Measurements from ENCODE around the gene EFCAB8. TPM values are rescaled to one million over a fixed set of nuclear protein-coding genes. Genes with fewer than 3 reads are reported as not detected.

The EFCAB8 gene
- total RNA-seq, 1 experiment from 2014 or later, result not detected

- BruUV-seq (replicated peaks), result no TSS peak
- ChIA-PET CTCF (interaction anchor here (0.6 kb wide), 1 partner anchor 360 kb away, joined by 5 read pairs; no protein-coding TSS in a partner anchor), POLR2A (no interaction called here)
- intact Hi-C loops (cut with micrococcal nuclease), result no loop called here
- Mint-ChIP-seq H3K27ac (ENCODE audit: low read depth, unreplicated experiment) (no peak overlapping the region), H3K36me3 (ENCODE audit: insufficient read depth, unreplicated experiment) (no peaks in the 10 kb centered on the region), H3K9me3 (ENCODE audit: unreplicated experiment) (no peaks in the 10 kb centered on the region), H3K4me3 (ENCODE audit: unreplicated experiment) (no peak overlapping the region), H3K4me1 (ENCODE audit: insufficient read depth, unreplicated experiment) (no peaks in the 10 kb centered on the region), H3K27me3 (ENCODE audit: insufficient read depth, unreplicated experiment) (peaks cover 38% of the 10 kb centered on the region)
- DNase-seq (ENCODE audit: unreplicated experiment), result no peak
- TF ChIP-seq CTCF (IDR thresholded peaks at IDR 0.05; ENCODE audit: unreplicated experiment), result no peak
These were observed 70.4 kb downstream of the EFCAB8 start for GRCh38 chr20:32929162-32929561.

GRCh38 chr20:32930181-32930580 is 71.5 kb downstream of the EFCAB8 start:
- Mint-ChIP-seq H3K4me3 (ENCODE audit: unreplicated experiment) (no peak overlapping the region), H3K27me3 (ENCODE audit: insufficient read depth, unreplicated experiment) (peaks cover 38% of the 10 kb centered on the region), H3K4me1 (ENCODE audit: insufficient read depth, unreplicated experiment) (no peaks in the 10 kb centered on the region), H3K9me3 (ENCODE audit: unreplicated experiment) (no peaks in the 10 kb centered on the region), H3K36me3 (ENCODE audit: insufficient read depth, unreplicated experiment) (no peaks in the 10 kb centered on the region), H3K27ac (ENCODE audit: low read depth, unreplicated experiment) (no peak overlapping the region)
- POLR2A ChIA-PET, result no interaction called here
- BruUV-seq (replicated peaks), result no TSS peak
- no peak for TF ChIP-seq CTCF (IDR thresholded peaks at IDR 0.05; ENCODE audit: unreplicated experiment)
- DNase-seq (ENCODE audit: unreplicated experiment), result no peak
- intact Hi-C loops (cut with micrococcal nuclease), result no loop called here
- CTCF ChIA-PET, result no interaction called here

GRCh38 chr20:32930701-32931100 is 72.0 kb downstream of the EFCAB8 start:
- no peaks in the 10 kb centered on the region for H3K9me3 Mint-ChIP-seq (ENCODE audit: unreplicated experiment)
- H3K4me3 Mint-ChIP-seq (ENCODE audit: unreplicated experiment), result no peak overlapping the region
- H3K4me1 Mint-ChIP-seq (ENCODE audit: insufficient read depth, unreplicated experiment), result no peaks in the 10 kb centered on the region
- no peak overlapping the region for H3K27ac Mint-ChIP-seq (ENCODE audit: low read depth, unreplicated experiment)
- no peaks in the 10 kb centered on the region for H3K36me3 Mint-ChIP-seq (ENCODE audit: insufficient read depth, unreplicated experiment)
- no TSS peak for BruUV-seq (replicated peaks)
- no peak for TF ChIP-seq CTCF (IDR thresholded peaks at IDR 0.05; ENCODE audit: unreplicated experiment)
- intact Hi-C loops (cut with micrococcal nuclease), result no loop called here
- H3K27me3 Mint-ChIP-seq (ENCODE audit: insufficient read depth, unreplicated experiment), result peaks cover 38% of the 10 kb centered on the region
- CTCF ChIA-PET, result no interaction called here
- DNase-seq (ENCODE audit: unreplicated experiment), result no peak
- POLR2A ChIA-PET, result no interaction called here

GRCh38 chr20:32934580-32934979 is 75.9 kb downstream of the EFCAB8 start:
- no TSS peak for BruUV-seq (replicated peaks)
- Mint-ChIP-seq H3K4me3 (ENCODE audit: unreplicated experiment) (no peak overlapping the region), H3K27ac (ENCODE audit: low read depth, unreplicated experiment) (no peak overlapping the region), H3K27me3 (ENCODE audit: insufficient read depth, unreplicated experiment) (peaks cover 30% of the 10 kb centered on the region), H3K4me1 (ENCODE audit: insufficient read depth, unreplicated experiment) (no peaks in the 10 kb centered on the region), H3K36me3 (ENCODE audit: insufficient read depth, unreplicated experiment) (no peaks in the 10 kb centered on the region), H3K9me3 (ENCODE audit: unreplicated experiment) (no peaks in the 10 kb centered on the region)
- no peak for DNase-seq (ENCODE audit: unreplicated experiment)
- TF ChIP-seq CTCF (IDR thresholded peaks at IDR 0.05; ENCODE audit: unreplicated experiment), result no peak
- CTCF ChIA-PET, result interaction anchor here (1.6 kb wide), 1 partner anchor 11 kb away, joined by 4 read pairs; no protein-coding TSS in a partner anchor
- intact Hi-C loops (cut with micrococcal nuclease), result no loop called here
- POLR2A ChIA-PET, result no interaction called here
